Sigmoid colon (tissue), 3 donors: ENCODE data around the gene CYP4F12.

Source experiments
- CTCF ChIP-seq, 4 experiments: fragments of 450-650 bp in 3 of 4; fragments of 200-600 bp in 1 of 4; IDR thresholded peaks; one replicate each; pipeline ENCODE4 v1.5.1; 2016 to 2019; ENCODE audit warnings: antibody characterized with exemption in 4 of 4, mild to moderate bottlenecking in 3 of 4, moderate library complexity in 2 of 4
- POLR2A ChIP-seq, 2 donors: fragments of 450-650 bp; IDR thresholded peaks; one replicate each; pipeline ENCODE4 v1.6.1; 2016; ENCODE audit warnings: antibody characterized with exemption in 2 of 2, mild to moderate bottlenecking in 2 of 2, moderate library complexity in 2 of 2

GRCh38 chr19:15635016-15635805 lies 37.7 kb upstream of the CYP4F12 start:
- no peak for TF ChIP-seq CTCF (IDR thresholded peaks at IDR 0.05)
- no peak for TF ChIP-seq POLR2A (IDR thresholded peaks at IDR 0.05)
